HG03439 (cell line): ENCODE measurements around the gene WFS1.

Experiments
- ATAC-seq: cut with Tn5 transposase; IDR thresholded peaks from one replicate; pipeline ENCODE4 v1.9.1; 2021; ENCODE audit warnings: mild to moderate bottlenecking, moderate library complexity; ENCODE audit not compliant: unreplicated experiment

The WFS1 gene

DNA sequence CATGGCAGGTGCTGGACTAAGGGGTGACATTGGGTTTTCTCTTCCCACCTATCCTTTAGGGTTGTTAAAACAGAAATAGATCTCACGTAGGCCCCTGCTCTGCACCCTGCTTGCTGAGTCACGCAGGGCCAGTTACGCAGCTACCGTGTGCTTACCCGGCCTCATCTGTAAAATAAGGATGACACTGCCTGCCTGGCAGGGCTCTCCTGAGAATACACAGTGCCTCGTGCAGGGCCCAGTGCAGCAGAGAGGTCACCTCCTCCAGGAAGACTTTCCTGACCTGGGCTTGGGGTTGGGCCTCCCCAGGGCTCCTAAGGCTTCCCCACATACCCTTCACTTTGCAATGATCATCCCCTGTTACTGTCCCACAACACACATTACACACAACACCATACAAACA is 35.7 kb upstream of the WFS1 start:
- ATAC-seq = no peak

DNA sequence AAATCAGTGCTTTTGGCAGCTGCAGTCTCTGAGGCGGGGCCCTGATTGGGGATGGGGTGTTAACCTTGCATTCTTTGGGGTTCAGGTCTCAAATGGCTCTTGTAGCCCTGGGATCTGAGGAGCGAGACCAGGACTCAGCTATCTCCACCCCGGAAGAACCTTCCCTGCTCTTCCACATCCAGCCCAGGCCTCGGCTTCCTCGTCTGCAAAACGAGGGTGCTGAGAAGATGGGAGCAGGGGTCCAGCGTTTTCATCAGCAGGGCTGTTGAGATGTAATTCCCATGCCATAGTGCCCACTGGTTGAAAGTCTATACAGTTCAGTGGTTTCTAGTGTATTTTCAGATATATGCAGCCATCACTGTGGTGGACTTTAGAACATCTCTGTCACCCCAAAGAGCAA is 34.6 kb upstream of the WFS1 start:
- no peak for ATAC-seq

GRCh38 chr4:6235901-6236640 is 33.6 kb upstream of the WFS1 start:
- no peak for ATAC-seq

DNA sequence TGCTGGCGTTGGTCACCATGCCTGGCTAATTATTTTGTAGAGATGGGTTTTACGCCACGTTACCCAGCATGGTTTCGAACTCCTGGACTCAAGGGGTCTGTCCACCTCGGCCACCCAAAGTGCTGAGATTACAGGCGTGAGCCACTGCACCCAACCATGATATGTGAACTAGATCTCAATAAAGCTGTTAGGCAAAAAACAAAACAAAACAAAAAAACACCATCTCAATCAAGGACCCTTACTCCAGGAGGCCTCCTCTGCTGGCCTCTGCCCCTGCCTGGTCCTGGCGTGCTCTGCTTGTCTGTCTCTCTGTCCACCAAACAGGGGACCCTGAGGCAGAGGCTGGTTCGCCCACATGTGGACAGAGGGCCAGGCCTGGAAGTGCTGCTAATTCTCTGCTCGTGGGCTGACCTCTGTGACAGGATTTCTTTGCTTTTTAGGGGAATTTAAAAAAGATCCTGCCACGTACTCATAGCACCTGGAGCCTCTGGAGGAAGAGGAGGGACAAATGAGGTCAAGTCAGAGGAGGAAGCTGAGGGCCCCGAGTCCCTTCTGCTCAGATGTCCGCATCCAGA is 32.7 kb upstream of the WFS1 start:
- no peak for ATAC-seq

DNA sequence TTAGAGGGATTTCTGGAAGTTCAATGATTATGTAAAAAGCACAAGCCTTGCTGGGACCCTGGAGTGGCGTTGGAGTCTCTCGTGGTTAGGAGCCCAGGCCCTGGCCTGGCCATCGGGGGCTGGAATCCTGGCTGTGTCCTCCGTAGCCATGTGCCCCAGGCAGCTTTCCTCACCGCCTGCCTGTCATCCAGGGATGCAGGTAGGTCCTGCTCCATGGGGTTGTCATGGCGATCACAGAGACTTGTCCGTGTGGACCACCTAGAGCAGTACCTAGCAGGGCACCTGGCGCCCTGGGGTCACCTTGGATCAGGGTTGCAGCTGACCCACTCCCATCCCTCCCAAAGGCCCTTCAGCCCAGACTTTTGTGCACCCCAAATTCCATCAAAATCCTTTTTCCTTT is 30.2 kb upstream of the WFS1 start:
- no peak for ATAC-seq

DNA sequence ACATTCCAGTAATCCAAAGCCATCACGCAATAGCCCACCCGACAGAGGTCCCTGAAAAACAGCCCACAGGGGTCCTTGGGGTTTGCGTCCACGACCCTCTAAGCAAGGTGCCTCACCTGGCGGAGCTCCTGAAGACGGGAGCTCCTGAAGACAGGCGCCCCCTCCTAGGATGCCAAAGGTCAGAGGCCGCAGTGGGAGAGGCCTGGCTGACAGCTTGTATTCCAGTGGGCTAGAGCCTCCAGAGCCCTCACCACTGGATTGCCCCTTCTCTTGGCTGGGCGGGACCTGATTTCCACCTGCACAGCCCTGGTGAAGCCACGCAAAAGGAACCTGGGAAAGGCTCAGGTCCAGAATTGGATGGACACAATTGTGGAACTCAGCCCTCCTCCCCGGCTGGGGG is 29.7 kb upstream of the WFS1 start:
- no peak for ATAC-seq

DNA sequence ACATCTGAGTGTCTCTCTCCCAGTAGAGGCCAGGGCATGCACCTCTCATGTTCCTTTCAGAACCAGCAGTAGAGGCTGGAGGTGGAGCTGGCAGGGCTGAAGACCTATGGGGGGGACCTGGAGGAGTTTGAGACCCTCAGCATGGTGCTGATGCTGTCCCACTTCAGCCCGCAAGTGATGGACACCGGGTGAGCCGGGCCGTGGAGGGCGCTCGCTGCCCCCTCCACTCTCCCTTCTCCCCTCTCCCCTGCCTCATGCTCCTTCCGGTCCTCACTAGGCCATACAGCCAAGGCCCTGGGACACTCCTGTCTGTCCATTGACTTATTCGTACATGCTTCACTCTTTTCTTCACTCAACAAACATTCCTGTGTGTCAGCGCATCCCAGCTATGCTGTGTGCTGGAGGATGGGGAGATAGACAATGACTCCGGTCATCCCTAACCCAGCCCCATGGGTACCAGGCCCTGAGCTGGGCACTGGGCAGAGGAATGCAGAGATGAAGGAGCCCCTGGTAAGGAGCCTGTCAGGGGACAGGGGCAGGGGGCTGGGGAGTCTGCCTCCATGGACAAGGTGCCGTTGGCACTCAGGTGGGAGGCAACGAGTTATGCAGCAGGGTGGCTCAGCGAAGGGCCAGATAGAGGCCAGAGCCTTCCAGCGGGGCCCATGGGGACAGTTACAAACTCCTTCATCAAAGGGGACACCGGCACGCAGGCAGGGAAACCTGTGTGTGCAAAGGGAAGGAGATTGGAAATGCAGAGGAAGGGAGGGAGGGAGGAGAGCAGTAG is 28.4 kb upstream of the WFS1 start:
- no peak for ATAC-seq

- ATAC-seq = no peak
These were observed 27.2 kb upstream of the WFS1 start for GRCh38 chr4:6242271-6243029.

DNA sequence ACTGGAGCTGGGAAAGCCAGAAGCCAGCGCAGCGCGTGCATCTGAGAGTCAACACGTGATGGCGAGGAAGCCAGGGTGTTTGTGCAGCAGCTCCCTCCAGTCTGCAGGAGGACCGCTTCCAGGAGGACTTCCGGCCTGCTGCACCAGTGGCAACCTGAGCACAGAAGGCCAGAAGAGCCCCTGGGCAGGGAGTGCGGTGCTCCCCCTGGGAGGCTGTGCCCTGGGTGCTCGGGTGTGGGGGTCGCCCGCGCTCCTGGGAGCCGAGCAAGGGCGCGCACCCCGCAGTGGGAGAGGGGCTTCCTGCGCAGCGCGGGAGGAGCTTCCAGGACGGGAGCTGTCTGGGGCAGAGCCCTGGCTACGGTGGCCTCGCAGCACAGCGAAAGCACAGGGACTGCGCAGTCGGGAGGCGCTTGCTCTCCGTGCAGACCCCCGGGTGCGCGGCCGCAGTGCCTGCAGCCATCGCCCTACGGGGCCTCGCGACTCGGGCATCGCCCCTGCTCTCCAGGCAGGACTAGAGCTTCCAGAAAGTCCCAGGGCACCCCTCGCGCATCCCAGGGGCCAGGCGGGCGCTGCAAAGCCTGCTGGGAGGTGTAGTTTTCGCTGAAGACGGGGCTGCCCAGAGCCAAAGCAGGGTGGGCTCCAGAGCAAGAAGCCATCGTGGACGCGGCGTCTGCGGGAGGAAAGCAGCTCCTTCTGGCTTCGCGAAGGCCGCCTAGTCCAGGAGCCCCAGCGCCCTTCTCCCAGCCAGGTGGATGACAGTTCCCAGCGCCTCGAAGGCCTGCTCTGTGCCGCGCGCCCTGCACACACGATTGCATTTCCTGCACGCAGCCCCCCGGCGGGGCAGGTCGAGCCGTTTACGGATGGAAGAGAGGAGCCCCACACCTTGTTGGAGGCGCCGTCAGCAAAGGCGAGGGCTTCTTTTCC is 24.1 kb upstream of the WFS1 start:
- ATAC-seq = no peak

DNA sequence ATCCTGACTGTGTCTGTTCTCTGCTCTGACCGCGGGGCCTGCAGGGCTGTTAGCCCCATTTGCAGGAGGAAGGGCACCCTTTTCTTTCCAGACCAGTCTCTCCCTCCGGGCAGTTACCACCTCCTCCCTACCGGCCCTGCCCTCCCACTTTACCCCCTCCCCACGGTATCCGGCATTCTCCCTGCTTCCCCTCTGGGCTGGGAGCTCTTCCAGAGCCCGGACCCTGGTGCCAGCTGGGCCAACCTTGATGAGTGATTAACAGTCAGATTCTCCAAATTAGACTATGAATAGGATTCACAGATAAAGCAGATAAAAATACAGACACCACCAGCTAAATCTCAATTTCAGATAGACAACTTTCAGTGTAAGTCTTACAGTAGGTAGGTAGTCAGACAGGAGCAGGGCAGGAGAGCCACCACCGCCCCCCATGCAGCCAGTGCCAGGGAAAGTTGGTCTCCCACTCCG is 23.4 kb upstream of the WFS1 start:
- ATAC-seq = no peak

DNA sequence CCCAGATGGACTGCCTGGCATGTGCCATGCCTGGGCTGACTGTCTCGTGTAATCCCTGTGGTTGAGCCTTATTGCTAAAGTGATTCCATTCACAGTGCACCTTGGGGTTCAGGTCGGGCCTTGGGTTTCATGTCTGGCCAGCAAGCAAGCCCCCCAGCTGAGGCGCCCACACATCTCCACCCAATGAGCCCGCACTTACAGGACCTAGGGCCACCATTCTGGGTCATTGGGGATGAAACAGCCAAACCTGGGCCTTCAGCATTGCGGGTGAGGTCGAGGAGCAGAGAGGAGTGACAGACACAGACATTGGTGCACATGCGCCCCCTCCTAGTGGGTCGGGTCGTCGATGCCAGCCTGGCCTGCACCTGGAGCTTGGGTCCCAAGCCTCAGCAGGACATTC is 21.3 kb upstream of the WFS1 start:
- no peak for ATAC-seq

- no peak for ATAC-seq
These were observed 19.2 kb upstream of the WFS1 start for GRCh38 chr4:6250235-6250983.

DNA sequence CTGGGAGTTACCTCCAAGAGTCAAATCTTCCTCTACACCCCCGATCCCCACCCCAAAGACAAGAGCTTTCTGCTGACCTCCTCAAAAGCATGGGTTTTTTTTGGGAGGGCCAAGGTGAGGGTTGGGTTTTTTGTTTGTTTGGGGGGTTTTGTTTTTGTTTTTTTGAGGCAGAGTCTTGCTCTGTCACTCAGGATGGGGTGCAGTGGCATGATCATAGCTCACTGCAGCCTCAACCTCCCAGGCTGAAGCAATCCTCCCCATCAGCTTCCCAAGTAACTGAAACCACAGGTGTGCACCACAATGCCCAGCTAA is 18.7 kb upstream of the WFS1 start:
- ATAC-seq = no peak

GRCh38 chr4:6251365-6251764 is 18.3 kb upstream of the WFS1 start:
- ATAC-seq = no peak

- no peak for ATAC-seq
These were observed 17.6 kb upstream of the WFS1 start for GRCh38 chr4:6252051-6252450.

DNA sequence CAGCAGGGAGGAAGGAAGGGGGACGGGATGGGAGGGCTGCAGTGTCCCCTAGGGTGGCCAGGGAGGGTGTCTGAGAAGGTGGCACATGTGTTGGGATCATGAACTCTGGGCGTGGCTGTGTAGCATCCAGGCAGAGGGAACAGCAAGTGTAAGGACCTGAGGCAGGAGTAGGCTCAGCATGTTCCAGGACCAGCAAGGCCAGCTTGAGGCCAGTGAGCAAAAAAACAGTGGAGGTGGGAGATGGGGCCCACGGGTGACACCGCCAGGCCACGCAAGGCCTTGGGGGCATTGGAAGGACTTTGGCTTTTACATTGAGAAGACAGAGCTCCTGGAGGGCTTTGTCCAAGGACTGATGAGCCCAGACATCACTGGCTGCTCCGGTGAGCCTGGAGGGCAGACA is 16.5 kb upstream of the WFS1 start:
- no peak for ATAC-seq

- ATAC-seq = no peak
These were observed 15.7 kb upstream of the WFS1 start for GRCh38 chr4:6253961-6254360.

GRCh38 chr4:6256141-6256540 is 13.5 kb upstream of the WFS1 start:
- no peak for ATAC-seq

GRCh38 chr4:6257247-6258025 is 12.2 kb upstream of the WFS1 start:
- ATAC-seq = no peak
